ENCODE data around the gene MRPS27.
"Not testable (repeated sequence)": the region's sequence is repeated elsewhere in the genome, so short reads cannot be mapped to it uniquely, and the experiment has no call there.

Gene MRPS27

DNA sequence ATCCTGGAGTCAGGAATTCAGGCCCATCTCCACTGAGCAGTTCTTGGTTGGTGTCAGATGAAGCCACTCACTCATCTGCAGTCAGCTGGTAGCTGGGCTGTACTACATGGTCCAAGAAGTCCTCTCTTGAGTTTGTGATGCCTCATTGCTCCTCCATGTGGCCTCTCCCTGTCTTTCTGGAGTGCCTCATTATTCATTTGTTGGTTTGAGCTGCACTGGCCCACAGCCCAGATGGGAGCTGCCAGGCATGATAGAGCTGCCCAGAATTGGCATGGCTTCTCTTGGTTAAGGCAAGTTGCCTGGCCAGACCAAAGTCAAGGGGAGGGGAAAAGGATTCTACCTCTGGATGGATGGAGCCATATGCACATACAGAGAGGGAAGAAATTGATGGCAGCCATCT is 8.1 kb upstream of the MRPS27 start:
- DNase-seq = no peak

DNA sequence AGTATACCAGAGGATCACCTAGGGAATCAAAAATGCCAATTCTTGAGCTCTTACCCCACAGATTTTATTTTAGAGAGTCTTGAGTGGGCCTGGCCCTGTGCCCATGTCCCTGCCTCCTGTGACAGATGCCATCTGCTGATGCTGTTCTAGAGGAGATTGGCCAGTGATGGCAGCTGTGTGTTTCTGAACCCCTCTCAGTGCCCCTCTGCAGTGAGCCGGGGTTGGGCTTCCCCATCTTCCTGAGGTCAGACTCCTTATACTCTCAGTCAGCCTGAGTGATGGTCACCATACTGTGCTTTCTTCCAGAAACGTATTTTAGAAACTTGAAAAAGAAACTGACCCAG is 6.2 kb upstream of the MRPS27 start:
- DNase-seq = no peak

DNA sequence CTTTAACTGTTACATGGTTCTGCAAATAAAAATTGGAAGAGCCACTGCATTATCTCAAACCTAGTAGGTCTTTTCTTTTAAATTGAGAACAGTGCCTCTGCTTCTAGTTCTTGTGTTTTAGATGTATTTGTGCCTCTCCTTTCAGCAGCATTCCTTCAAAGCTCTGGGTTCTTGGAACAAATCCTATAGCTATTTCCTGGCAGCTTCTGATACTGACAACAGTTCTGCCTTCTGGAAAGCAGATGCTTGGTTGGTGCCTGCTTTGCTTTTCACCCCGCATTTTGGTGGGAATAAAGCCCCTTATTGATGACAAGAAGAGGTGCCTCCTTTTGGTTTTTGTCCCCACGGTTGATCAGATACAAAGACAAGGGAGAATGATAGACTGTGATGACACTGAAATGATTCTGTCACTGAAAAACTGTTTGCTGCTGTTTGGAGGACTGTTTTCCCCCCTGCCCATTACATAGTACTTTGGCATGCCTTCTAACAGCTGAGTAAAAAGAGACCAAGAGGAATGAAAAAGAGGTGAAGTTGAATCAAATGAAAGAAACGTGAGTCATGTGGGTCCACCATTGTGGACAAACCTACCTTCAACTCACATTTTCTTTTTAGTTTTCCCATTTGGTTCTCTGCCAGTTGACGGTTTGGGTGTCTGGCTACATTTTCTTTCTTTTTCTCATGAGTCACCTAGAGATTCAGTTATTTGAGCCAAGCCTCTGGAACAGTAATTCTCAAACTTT is 5.7 kb upstream of the MRPS27 start:
- DNase-seq = no peak

DNA sequence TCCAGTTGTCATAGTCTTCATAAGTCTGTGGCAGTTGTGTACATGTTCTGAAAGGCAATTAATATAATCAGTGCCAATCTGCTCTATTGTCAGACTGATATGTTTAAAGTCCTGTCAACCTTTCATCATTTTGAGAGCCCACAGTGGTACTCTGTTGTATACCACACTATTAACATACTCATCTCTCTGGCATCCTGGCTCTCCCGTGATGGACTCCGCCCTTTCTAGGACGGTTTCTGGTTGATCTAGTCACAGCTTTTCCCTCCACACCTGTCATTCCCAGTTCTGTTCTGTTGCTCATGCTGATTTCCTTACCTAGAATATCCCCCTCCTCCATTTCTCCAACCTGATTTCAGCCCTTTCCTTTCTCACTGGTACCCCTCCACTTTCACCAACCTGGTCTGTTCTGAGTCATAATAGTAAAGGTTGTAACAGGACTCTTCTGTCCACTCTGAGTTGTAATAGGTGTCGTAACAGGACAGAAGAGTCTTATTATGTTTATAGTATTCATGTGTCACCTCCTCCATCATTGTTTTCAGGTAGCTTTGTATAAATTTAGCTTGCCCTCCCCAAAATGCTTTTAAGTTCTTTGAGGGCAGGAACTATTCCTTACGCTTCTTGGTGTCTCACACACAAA is 4.3 kb upstream of the MRPS27 start:
- no peak for DNase-seq

DNA sequence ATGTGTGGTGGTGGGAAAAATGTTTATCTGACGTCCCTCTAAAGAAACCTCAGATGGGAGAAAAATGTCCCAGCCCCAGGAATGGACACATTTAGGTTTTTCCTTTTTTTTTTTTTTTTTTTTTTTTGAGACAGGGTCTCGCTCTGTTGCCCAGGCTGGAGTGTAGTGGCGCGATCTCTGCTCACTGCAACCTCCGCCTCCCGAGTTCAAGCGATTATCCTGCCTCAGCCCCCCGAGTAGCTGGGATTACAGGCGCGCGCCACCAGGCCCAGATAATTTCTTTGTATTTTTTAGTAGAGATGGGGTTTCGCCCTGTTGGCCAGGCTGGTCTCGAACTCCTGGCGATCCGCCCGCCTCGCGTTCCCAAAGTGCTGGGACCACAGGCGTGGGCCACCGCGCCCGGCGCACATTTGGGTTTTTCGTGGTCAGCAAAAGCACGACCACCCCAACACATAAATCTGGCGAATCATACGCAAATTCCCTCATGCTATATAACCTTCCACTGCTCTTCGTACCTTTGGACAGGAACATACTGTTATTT is 535 bp downstream of the MRPS27 start:
- DNase-seq = peak; percentile 87

DNA sequence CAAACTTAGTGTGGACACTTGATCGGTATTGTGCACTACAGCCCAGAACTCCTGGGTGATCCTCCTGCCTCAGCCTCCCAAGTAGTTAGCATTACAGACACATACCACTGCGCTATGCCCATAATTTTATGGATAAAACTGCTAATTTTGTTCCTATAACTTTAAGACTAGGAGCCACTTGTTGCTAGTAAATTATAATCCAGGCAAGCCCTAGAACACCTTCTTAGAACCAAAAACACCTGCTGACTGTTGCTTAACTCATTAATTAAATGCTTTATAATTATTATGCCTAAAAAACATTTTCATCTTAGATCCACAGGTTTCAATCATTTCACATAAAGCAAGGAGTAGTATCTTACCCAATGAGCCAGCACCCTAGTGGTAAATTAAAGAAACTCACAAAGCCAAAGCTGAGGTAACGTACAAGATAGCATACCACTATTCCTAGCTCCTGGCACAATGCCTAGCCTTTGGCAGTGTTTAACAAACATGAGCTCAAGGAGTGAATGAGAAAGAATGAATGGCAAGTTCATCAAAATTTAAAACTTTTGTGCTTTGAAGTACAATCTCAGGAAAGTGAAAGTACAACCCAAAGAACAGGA is 5.4 kb downstream of the MRPS27 start:
- DNase-seq = no peak

DNA sequence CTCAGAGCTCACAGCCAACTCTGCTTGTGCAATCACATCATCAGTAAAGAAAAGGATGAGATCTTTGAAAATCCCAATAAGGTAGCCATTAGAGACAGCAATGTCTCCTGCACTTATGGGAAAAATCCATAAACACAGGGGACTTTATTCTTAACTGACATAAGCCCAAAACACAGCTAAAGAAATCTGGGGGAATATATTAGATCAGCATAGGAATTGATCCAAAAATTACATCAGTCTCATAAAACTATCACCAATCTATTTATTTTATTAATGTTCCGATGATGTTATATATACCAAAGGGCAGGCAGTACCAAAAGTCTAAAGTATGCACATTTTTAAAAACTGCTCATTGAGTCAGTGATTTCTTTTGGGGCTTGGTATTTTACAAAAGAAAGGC is 6.9 kb downstream of the MRPS27 start:
- DNase-seq = no peak

DNA sequence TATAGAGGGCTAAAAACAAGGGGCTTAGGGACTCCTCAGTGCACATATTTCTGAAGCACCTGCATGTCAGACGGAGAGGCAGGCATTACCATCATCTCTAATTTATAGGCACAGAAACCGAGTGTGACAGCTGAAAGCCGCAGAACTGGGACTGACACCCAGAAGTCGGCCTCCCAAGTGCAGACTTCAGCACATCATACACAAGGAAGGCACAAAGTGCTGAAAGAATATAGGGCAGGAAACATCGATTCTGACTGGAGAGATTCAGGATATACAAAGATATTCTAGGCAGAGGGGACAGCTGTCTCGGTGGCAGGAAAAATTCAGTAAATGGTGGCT is 11.2 kb downstream of the MRPS27 start:
- DNase-seq = no peak

DNA sequence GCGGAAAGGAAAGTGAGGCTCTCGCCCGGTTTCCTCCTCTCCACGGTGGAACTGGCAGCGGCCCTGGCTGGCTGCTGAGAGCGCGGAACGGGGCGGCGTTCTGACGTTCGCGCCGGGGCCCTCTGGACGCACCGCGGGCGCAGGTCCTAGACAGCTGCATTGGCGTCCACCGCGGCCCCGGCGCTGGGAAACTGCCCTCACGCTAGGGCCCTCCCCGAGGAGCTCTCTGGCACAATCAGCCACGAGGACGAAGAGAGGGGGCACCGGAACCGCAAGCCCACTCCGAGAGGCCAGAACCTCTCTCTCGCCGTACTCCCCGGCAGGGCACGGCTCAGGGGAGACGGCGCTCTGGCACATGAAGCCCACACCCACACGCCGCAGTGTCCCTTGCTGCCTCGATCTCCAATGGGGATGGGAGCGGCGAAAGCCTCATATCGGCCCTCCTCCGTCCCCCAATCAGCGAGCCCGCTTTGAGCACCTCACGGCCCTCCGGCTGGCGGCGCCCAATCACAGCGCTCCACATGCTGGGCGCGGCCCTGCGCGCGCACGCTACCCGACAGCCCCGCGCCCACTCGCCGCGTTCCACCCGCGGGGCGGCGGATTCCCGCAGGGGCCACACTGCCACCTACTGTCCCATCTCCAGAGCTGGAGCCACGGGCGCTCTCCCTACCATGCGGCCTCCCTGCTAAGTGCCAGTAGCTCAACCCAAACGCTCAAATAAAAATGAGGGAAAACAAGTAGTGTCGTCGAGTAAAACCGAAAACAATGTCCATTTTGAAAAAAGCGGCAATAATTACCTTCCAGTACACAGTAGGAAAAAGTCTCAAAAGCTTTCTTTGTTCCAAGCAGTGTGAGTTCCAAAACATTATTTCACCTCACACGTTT is 11.8 kb downstream of the MRPS27 start:
- DNase-seq = peak; percentile 97

DNA sequence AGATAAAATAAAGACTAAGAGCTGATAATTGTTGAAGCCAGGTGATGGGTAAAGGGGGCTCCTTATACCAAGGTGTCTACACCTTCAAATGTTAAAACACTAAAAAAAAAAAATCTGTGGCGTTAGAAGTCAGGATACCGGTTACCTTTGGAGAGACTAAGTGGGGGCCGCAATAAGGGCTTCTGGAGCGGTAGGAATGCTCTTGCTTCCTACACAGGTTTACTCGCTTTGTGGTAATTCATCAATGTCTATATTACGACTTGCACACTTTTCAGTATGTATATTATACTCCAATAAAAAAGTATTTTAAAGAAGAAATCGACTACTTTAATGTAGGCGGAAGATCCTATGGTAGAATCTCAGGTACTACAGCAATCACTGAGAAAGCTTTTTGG is 12.5 kb downstream of the MRPS27 start:
- DNase-seq = no peak

DNA sequence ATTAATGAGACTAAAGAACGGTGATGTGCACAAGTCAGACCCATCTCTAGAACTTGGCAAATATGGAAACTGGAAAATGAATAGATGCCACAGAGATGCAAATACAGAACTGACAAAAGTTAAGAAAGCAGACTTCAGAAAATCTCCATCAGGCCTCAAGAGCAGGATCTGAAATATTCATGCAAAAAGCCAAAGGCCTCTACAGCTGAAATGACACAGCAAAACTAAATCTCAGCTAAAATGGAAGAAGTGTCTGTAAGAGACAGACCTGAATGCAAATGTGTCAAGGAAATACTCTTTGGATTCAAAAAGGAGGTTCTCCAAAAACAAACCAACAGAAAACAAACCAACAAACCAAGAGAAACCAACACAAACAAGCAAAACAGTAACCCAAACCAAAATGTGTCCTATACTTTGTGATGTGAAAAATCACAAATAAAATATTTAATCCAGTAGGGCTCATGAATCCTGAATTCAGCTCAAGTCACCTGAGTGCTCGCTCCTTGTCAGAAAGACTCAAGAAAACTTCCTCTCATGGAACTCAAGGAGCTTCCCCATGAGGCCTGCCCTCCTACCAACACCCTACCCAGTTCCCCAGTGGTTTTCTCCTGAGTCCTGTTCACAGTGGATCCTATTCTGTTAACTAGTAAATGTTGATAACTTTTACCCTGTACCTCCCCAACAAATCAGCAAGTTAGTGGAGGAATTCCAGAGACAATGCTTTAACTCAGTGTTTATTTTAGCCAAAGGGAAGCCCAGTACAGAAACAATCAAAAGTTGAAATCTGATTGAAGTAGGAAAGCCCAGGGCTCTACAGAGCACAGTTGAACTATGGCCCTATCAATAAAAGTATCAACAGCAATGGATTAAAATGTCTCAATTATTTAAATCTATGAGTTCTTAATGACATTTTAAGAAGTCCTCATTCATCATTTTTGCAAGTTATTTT is 14.6 kb downstream of the MRPS27 start:
- no peak for DNase-seq

DNA sequence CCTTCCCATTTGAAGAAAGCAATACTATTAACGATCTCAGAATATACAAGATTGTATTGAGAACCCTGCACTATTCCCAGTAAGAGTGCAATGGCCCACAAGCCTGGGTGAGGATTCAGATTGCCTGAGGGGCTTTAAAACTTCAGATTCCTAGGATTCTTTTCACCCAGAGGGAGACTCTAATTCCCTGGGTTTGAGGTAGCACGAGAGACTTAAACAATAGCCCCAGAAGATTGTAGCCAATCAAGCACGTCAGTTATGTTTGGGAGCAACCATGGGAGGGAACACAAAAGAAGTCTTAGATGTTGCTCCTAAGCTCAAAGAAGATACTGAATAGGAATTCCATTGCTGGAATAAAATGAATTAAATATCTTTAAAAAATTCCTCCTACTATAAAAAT is 17.9 kb downstream of the MRPS27 start:
- no peak for DNase-seq

DNA sequence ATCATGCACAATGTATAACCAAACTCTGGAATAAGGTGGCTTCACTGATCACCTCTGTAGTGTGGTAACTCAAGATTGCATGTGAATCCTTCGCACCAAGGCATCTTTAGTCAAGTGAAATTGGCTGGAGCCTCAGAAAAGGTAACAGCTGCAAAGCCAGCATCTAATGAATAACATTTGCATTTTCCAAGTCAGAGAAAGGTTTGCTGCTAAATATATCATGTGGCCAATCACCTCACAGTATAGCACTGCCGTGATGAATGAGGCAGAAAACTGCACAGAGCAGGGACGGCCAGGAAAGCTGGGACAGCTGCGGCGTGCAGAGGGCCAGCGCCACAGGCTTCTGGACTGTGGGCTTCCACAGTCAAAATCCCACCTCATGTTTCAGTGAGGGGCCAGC is 18.5 kb downstream of the MRPS27 start:
- DNase-seq = no peak

DNA sequence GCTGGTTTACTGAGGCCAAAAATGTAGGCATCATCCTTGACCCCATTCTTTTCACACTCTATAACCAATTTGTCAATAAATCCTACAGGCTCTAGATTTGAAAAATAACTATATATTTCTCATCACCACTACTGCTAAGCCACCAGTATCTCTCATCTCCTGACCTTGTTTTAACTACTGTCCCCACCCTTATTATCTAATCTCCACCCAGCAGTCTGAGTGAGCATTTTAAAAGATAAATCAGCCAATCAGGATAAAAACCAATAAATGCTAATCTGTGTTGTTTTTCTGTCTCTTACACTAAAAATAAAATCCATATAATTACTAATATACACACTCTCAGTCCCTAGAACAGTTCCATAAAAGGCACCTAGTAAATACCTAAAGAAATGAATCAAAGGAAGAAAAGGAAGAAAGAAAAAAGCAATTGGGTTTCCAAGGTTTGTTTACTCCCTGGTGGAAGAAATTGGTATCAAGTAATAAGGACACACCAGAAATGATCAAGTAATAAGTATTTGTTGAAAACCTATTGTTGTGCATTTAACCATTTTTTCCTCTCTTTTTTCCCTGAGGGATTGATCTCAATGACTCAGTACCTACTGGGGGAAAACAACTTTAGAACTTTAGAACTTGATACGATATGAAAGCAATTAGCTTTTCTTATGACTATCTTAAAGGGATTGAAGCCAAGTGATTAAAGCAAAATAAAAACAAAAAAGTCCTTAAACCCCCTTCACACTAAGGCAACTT is 19.3 kb downstream of the MRPS27 start:
- no peak for DNase-seq

DNA sequence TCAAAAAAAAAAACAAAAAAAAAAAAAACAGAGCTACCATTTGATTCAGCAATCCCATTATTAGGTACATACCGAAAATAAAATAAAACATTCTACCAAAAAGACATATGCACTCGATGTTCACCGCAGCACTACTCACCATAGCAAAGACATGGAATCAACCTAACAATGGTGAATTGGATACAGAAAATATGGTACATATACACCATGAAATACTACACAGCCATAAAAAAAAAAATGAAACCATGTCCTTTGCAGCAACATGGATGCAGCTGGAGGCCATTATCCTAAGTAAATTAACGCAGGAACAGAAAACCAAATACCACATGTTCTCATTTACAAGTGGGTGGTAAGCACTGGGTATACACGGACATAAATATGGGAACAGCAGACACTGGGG is 21.3 kb downstream of the MRPS27 start:
- no peak for DNase-seq

DNA sequence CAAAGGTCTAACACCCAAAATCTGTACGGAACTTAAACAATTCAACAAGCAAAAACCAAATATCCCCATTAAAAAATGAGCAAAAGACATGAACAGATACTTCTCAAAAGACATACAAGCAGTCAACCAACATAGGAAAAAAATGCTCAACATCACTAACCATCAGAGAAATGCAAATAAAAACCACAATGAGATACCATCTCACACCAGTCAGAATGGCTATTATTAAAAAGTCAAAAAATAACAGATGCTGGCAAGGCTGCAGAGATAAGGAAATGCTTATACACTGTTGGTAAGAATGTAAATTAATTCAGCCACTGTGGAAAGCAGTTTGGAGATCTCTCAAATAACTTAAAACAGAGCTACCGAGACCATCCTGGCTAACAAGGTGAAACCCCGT is 21.9 kb downstream of the MRPS27 start:
- not testable (repeated sequence) for DNase-seq

DNA sequence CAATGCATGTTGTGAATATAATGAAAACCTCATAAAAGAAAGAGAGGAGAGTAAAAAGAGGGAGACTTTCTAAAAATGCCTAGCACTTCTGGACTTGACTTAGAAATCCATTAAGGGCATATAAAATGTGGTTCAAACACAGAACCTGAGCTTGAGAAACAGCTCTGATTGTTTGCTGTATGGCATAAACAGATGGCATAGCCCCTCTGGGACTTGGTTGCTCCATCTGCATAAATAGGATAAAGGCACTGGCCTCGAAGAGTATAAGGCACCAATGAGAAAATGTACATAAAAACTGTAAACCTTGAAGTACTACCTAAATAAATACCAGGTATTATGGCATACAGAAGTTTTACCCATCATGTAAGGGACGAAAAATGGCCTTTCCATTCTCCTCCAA is 23.8 kb downstream of the MRPS27 start:
- no peak for DNase-seq

DNA sequence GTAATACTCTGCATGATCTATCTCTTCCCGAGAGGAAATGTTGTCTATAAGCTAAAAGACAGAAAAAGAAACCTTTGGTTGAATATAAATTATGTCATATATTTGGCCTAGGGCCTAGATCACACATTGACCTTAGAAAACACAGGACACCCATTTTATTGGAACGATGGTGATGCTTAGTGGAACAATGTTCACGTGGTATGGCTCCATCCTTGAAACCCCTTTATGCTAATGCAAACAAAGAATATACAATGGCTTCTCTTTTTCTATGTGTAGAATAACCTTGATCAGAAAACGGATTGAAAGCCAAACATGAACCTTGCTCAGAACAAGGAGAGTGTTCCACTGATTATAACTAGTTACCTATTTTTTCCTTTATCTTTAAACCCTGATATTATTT is 24.5 kb downstream of the MRPS27 start:
- DNase-seq = no peak

DNA sequence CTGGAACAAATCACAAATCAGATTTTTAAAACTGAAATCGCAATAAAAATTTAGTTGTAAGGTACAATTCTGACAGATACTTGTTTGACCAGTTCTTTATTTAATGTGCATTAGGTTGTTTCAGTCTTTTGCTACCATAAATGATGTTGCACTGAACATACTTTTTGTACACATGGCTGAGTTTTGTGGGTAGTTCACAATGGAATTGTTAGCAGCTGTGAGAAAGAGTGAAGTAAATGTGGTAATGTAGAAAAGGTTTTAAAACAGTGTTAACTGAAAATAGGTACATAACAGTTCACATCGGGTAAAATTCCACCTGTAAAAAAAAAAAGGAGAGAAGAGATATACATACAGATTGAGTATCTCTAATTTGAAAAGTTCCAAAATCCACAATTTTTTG is 25.6 kb downstream of the MRPS27 start:
- no peak for DNase-seq

DNA sequence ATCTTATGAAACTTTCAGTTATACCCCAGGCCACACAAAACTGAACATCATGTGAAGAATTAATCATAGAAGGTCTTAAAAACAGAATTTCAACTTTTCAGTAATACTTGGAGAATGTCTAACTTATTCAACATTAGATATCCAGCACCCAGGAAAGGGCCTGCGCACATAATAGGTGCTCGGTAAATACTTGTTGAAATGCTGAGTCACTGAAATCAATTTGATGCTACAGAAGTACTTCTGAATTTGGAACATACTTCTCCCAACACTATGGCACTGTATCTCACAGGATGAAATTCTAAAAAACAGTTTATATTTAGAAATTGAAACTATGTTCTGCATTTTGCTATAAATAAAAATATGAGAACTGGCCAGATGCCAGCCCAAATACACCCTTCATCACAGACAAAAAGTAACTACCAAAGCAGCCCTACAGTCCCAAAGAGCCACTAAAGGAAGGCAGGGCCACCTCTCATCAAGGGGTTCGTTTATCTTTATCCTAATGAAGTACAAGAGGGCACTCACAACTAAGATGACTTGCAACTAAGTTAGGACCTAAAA is 26.5 kb downstream of the MRPS27 start:
- no peak for DNase-seq

DNA sequence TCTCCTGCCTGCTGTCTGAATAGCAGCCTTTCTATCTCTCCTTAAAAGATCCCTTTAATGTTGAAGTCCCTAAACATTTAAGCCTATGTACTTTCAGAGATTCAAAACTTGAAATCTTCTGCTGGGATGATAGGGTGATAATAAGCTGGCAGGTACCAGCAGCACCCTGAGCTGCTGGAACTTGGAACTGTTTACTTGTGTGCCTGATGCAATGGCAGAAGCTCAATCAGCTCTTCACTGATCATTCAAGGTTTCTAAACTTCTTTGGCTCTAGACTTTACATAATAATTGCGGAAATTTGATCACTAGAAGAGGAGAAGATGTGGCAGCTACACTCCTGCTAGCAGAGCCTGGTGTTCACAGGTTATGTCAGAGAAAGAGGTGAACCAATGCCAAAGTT is 27.6 kb downstream of the MRPS27 start:
- no peak for DNase-seq
